ENCODE results near the gene GRIK4. TPM values are rescaled to one million over a fixed set of nuclear protein-coding genes. Genes with fewer than 3 reads are reported as not detected.
A peak's percentile ranks its signal among the peaks of the same experiment; 100 is the strongest.

The GRIK4 gene
- total RNA-seq, 1 donor from 2014 or later: not detected

GRCh38 chr11:120511820-120512738 lies 531 bp downstream of the GRIK4 start:
- DNase-seq (ENCODE audit: low spot score in 2 of 2): peak in 1 of 2 donors; percentile 58
- Histone ChIP-seq H3K4me3 (peak overlapping the region; percentile 50 to 51), H3K4me1 (no peaks in the 10 kb centered on the region), H3K27me3 (no peaks in the 10 kb centered on the region), H3K27ac (no peak overlapping the region), H3K9me3 (no peaks in the 10 kb centered on the region), H3K36me3 (no peaks in the 10 kb centered on the region)
- TF ChIP-seq CTCF (IDR thresholded peaks at IDR 0.05): no peak
- intact Hi-C loops (cut with DNase I): loop anchor here (1.0 to 5.0 kb wide), 4 partner anchors 173 to 685 kb away; no protein-coding TSS in a partner anchor

GRCh38 chr11:120512739-120513435 lies 1.3 kb downstream of the GRIK4 start:
- H3K27ac ChIP-seq: no peak overlapping the region
- H3K36me3 ChIP-seq: no peaks in the 10 kb centered on the region
- peak in 1 of 2 donors; percentile 58 for DNase-seq (ENCODE audit: low spot score in 2 of 2)
- TF ChIP-seq CTCF (IDR thresholded peaks at IDR 0.05): no peak
- no peak overlapping the region for H3K4me3 ChIP-seq
- H3K4me1 ChIP-seq: no peaks in the 10 kb centered on the region
- intact Hi-C loops (cut with DNase I): loop anchor here (5.0 kb wide), 2 partner anchors 594 to 684 kb away; no protein-coding TSS in a partner anchor
- no peaks in the 10 kb centered on the region for H3K27me3 ChIP-seq
- no peaks in the 10 kb centered on the region for H3K9me3 ChIP-seq

- intact Hi-C loops (cut with DNase I): loop anchor here (5.0 kb wide), 2 partner anchors 594 to 684 kb away; no protein-coding TSS in a partner anchor
- no peaks in the 10 kb centered on the region for H3K9me3 ChIP-seq
- H3K36me3 ChIP-seq: no peaks in the 10 kb centered on the region
- H3K27ac ChIP-seq: no peak overlapping the region
- no peaks in the 10 kb centered on the region for H3K4me1 ChIP-seq
- no peak for TF ChIP-seq CTCF (IDR thresholded peaks at IDR 0.05)
- H3K4me3 ChIP-seq: no peak overlapping the region
- H3K27me3 ChIP-seq: no peaks in the 10 kb centered on the region
- no peak for DNase-seq (ENCODE audit: low spot score in 2 of 2)
Measured at GRCh38 chr11:120513436-120514315, 2.1 kb downstream of the GRIK4 start.

- H3K36me3 ChIP-seq: no peaks in the 10 kb centered on the region
- TF ChIP-seq CTCF (IDR thresholded peaks at IDR 0.05): no peak
- no peaks in the 10 kb centered on the region for H3K27me3 ChIP-seq
- no peak overlapping the region for H3K4me3 ChIP-seq
- H3K4me1 ChIP-seq: no peaks in the 10 kb centered on the region
- no peaks in the 10 kb centered on the region for H3K9me3 ChIP-seq
- intact Hi-C loops (cut with DNase I): loop anchor here (5.0 kb wide), 2 partner anchors 593 to 683 kb away; no protein-coding TSS in a partner anchor
- DNase-seq (ENCODE audit: low spot score in 2 of 2): no peak
- no peak overlapping the region for H3K27ac ChIP-seq
Measured at GRCh38 chr11:120514541-120515121, 3.1 kb downstream of the GRIK4 start.
